K562 (cell line): Measurements from ENCODE around the gene PATJ. TPM values are rescaled to one million over a fixed set of nuclear protein-coding genes. Genes with fewer than 3 reads are reported as not detected.

ENCODE experiments used
- FOXJ2 ChIP-seq: fragments of 200-800 bp; sonication (Bioruptor generic); IDR thresholded peaks from 2 replicates; pipeline ENCODE4 v1.6.1; 2016; ENCODE audit warnings: missing genetic modification characterization, missing compliant biosample characterization
- FOXK2 ChIP-seq, 2 experiments: fragments of 450-650 bp; IDR thresholded peaks in 1 of 2; conservative IDR thresholded peaks in 1 of 2; 2 replicates each; pipeline ENCODE4 v1.6.1; 2016; ENCODE audit warnings: low read depth in 2 of 2, mild to moderate bottlenecking in 1 of 2
- HDAC1 ChIP-seq, 2 experiments: fragments of 450-650 bp; IDR thresholded peaks; 2 replicates each; pipeline ENCODE4 v1.6.1; 2016 to 2017; ENCODE audit warnings: inconsistent platforms in 1 of 2, mild to moderate bottlenecking in 1 of 2, moderate library complexity in 1 of 2
- HMGN3 ChIP-seq: IDR thresholded peaks from 2 replicates; pipeline ENCODE4 v1.6.1; 2011; ENCODE audit warnings: borderline replicate concordance, low read depth, mild to moderate bottlenecking, mixed read lengths, low read length; ENCODE audit not compliant: insufficient read length; ENCODE audit errors: extremely low read depth
- IRF2 ChIP-seq: sonication (generic); formaldehyde crosslinking; IDR thresholded peaks from 2 replicates; pipeline ENCODE4 v1.8.1; 2022; ENCODE audit warnings: mild to moderate bottlenecking, missing genetic modification reagents
- KDM4B ChIP-seq, 2 experiments: fragments of 450-650 bp in 1 of 2; sonication (generic) in 1 of 2; IDR thresholded peaks; 2 replicates each; pipeline ENCODE4 v1.6.1; 2016 to 2017; ENCODE audit warnings: borderline replicate concordance in 2 of 2, antibody characterized with exemption in 1 of 2, low read depth in 1 of 2, mild to moderate bottlenecking in 1 of 2
- MBD2 ChIP-seq: sonication (generic); IDR thresholded peaks from 2 replicates; pipeline ENCODE4 v1.6.1; 2016; ENCODE audit warnings: low read depth, borderline replicate concordance
- NFE2 ChIP-seq: IDR thresholded peaks from 2 replicates; pipeline ENCODE4 v1.6.1; 2014; ENCODE audit warnings: antibody characterized with exemption, low read depth
- PHTF2 ChIP-seq: fragments of 250-450 bp; sonication (Bioruptor Pico); IDR thresholded peaks from 2 replicates; pipeline ENCODE4 v1.5.0; 2021; ENCODE audit warnings: mild to moderate bottlenecking
- RREB1 ChIP-seq: fragments of 250-450 bp; sonication (Bioruptor Pico); IDR thresholded peaks from 2 replicates; pipeline ENCODE4 v1.4.0; 2020
- ZEB2 ChIP-seq: fragments of 450-650 bp; IDR thresholded peaks from 2 replicates; pipeline ENCODE4 v1.6.1; 2016
- ZNF431 ChIP-seq: sonication (generic); formaldehyde crosslinking; IDR thresholded peaks from 2 replicates; pipeline ENCODE4 v1.8.0; 2022; ENCODE audit warnings: mild to moderate bottlenecking, missing genetic modification reagents
- ZNF589 ChIP-seq: fragments of 200-800 bp; sonication (Bioruptor generic); IDR thresholded peaks from 2 replicates; pipeline ENCODE4 v1.6.1; 2016; ENCODE audit warnings: low read depth, missing genetic modification characterization, missing compliant biosample characterization
- polyA plus RNA-seq, 8 experiments: library from polyadenylated mRNA; depleted of rRNA in 4 of 8; stranded (reverse) in 5 of 8; unstranded in 3 of 8; fragments of >200 nt; fragmentation: Nextera tagmentation in 2 of 8; fragmentation: Illumina TruSeq in 1 of 8; extraction: Ambion mirVana in 2 of 8; extraction: Trizol in 1 of 8; gene quantifications; 2 replicates each; pipeline versions ENCODE4 v1.2.1 to v1.2.3, GENCODE V29; 2011 to 2014; ENCODE audit warnings: inconsistent platforms in 1 of 8, missing spikeins in 1 of 8
- total RNA-seq, 7 experiments: library from RNA; depleted of rRNA in 6 of 7; stranded (reverse); fragments of >200 nt in 6 of 7; fragmentation: Illumina TruSeq in 2 of 7; extraction: Trizol in 2 of 7; gene quantifications; 2 replicates each; pipeline versions ENCODE4 v1.2.1 to v1.2.3, GENCODE V29; 2011 to 2021; ENCODE audit warnings: low replicate concordance in 1 of 7
- TF ChIP-seq, protein P1 (sequence below): sonication (generic); formaldehyde crosslinking; IDR thresholded peaks from 2 replicates; pipeline ENCODE4 v1.8.1; 2023; ENCODE audit warnings: mild to moderate bottlenecking, missing genetic modification reagents
- TF ChIP-seq, protein P2 (sequence below): fragments of 450-650 bp; IDR thresholded peaks from 2 replicates; pipeline ENCODE4 v1.6.1; 2016; ENCODE audit warnings: mild to moderate bottlenecking

The PATJ gene
- total and polyA plus RNA-seq, 9 of the 15 experiments (the other 6 are each of a cell fraction or from before 2014, with no cell fraction given), result 0.22 TPM; not detected in 8

DNA sequence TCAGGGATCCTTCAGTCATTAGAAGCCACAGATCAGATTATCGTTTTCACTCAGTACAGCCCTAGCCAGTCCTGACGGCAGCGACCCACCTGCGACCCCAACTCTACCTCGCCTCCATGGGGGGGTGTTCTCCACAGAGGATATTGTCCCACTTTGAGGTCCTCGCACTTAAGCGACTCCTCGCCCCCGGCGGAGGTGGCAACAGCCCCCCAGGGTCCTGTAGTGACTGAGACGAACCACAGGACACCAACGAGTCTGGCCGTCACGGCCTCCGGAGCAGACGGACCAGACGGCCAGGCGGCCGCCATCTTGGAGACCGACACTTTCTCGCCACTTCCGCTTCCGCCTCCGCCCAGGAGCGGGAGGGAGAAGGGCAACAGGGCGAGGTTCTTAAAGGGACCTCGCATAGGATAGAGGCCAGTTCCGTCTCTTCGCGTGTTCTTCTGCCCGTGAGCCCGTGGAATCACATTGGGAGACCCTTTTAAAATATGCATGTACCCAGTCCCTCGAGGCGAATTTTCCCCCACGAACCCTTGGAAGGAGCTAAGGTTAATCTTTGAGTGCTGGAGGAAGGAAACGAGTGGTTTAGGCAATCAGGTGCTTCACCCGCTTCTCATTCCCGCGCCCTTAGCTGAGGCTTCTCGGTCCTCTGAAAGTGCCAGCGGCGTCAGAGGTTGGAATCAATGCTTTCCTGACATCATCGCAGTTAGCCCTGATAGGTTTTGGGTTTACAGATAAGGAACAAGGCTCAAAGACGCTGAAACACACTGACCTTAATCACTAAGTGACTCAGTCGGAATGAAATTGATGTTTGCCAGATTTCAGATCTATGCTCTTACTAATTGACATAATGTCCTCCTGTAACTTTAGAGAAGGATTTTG, 17.2 kb upstream of the PATJ start, which contains the start of gene TM2D1 (continued):
- TF ChIP-seq, protein P1, sequence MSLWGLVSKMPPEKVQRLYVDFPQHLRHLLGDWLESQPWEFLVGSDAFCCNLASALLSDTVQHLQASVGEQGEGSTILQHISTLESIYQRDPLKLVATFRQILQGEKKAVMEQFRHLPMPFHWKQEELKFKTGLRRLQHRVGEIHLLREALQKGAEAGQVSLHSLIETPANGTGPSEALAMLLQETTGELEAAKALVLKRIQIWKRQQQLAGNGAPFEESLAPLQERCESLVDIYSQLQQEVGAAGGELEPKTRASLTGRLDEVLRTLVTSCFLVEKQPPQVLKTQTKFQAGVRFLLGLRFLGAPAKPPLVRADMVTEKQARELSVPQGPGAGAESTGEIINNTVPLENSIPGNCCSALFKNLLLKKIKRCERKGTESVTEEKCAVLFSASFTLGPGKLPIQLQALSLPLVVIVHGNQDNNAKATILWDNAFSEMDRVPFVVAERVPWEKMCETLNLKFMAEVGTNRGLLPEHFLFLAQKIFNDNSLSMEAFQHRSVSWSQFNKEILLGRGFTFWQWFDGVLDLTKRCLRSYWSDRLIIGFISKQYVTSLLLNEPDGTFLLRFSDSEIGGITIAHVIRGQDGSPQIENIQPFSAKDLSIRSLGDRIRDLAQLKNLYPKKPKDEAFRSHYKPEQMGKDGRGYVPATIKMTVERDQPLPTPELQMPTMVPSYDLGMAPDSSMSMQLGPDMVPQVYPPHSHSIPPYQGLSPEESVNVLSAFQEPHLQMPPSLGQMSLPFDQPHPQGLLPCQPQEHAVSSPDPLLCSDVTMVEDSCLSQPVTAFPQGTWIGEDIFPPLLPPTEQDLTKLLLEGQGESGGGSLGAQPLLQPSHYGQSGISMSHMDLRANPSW (CRISPR knock-in tag), result peak; percentile 82; the same call in 1 of the 2 replicates
- TF ChIP-seq KDM4B (IDR thresholded peaks at IDR 0.05; ENCODE audit: borderline replicate concordance in 2 of 2, low read depth in 1 of 2) (peak in 1 of 2 experiments; percentile 96; a peak in 1 of 4 replicates), HMGN3 (peak; percentile 47), IRF2 (CRISPR knock-in tag) (no peak), ZEB2 (no peak), NFE2 (peak; percentile 40; the same call in 1 of the 2 replicates), ZNF589 (CRISPR knock-in tag) (peak; percentile 25; the same call in 1 of the 2 replicates), HDAC1 (IDR thresholded peaks at IDR 0.05) (peak in 1 of 2 experiments; percentile 70; a peak in 2 of 4 replicates), FOXJ2 (tag) (peak; percentile 59), MBD2 (peak; percentile 73; the same call in 1 of the 2 replicates), PHTF2 (CRISPR knock-in tag) (no peak), RREB1 (no peak), FOXK2 (conservative IDR thresholded peaks at IDR 0.05 in 1 of 2, IDR thresholded peaks at IDR 0.05 in 1 of 2; ENCODE audit: low read depth in 2 of 2) (peak; percentile 90), ZNF431 (CRISPR knock-in tag) (peak; percentile 67; the same call in 1 of the 2 replicates)
- TF ChIP-seq, protein P2, sequence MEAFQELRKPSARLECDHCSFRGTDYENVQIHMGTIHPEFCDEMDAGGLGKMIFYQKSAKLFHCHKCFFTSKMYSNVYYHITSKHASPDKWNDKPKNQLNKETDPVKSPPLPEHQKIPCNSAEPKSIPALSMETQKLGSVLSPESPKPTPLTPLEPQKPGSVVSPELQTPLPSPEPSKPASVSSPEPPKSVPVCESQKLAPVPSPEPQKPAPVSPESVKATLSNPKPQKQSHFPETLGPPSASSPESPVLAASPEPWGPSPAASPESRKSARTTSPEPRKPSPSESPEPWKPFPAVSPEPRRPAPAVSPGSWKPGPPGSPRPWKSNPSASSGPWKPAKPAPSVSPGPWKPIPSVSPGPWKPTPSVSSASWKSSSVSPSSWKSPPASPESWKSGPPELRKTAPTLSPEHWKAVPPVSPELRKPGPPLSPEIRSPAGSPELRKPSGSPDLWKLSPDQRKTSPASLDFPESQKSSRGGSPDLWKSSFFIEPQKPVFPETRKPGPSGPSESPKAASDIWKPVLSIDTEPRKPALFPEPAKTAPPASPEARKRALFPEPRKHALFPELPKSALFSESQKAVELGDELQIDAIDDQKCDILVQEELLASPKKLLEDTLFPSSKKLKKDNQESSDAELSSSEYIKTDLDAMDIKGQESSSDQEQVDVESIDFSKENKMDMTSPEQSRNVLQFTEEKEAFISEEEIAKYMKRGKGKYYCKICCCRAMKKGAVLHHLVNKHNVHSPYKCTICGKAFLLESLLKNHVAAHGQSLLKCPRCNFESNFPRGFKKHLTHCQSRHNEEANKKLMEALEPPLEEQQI, result no peak
